GM12878 (cell line): ENCODE data around the gene ALS2. TPM values are rescaled to one million over a fixed set of nuclear protein-coding genes. Genes with fewer than 3 reads are reported as not detected.
"Not testable (repeated sequence)": the region's sequence is repeated elsewhere in the genome, so short reads cannot be mapped to it uniquely, and the experiment has no call there.

Experiments used
- ATAC-seq: fragments of 200-7000 bp; cut with Tn5 transposase; 3 replicates; pipeline ENCODE4 v1.9.1; 2020; ENCODE audit warnings: mild to moderate bottlenecking, moderate library complexity
- BruUV-seq: library from RNA; stranded (reverse); fragments of 400-500 nt; replicated peaks from 2 replicates; lab custom pipeline; 2021; lab: Mats Ljungman, UMichigan
- CTCF ChIA-PET: fragments of 300-600 bp; sonication (Branson Sonifier 250); formaldehyde crosslinking; extraction: SDS; loops from one replicate; lab custom pipeline; 2021; ENCODE audit warnings: inconsistent platforms; lab: Yijun Ruan, JAX
- POLR2A ChIA-PET: fragments of 350-600 bp; formaldehyde crosslinking; extraction: SDS; loops from one replicate; lab custom pipeline; 2021; ENCODE audit warnings: inconsistent platforms; lab: Charles Lee
- RAD21 ChIA-PET: fragments of 300-600 bp; sonication (Branson Sonifier 250); formaldehyde crosslinking; loops from one replicate; lab custom pipeline; 2023; ENCODE audit warnings: antibody characterized with exemption; ENCODE audit not compliant: unreplicated experiment; lab: Charles Lee
- SMC1A ChIA-PET: fragments of 300-600 bp; sonication (Branson Sonifier 250); formaldehyde crosslinking; loops from one replicate; lab custom pipeline; 2023; ENCODE audit not compliant: unreplicated experiment, uncharacterized antibody; lab: Charles Lee
- DNase-seq: peaks from one replicate; pipeline ENCODE4 v3.0.0-alpha.2; 2011; ENCODE audit warnings: low read depth, low spot score
- FAIRE-seq: peaks from 3 replicates; lab custom pipeline; 2011; peaks lifted over from hg19 to GRCh38; lab: Jason Lieb, UNC
- H2AFZ ChIP-seq: 2 replicates; pipeline ENCODE4 v1.6.0; 2011; ENCODE audit warnings: low read depth, low read length, control low read depth; ENCODE audit not compliant: control insufficient read depth
- H3K27ac ChIP-seq: 2 replicates; pipeline ENCODE4 v1.5.1; 2011; ENCODE audit warnings: control low read depth; ENCODE audit not compliant: control insufficient read depth, insufficient read depth
- H3K27me3 ChIP-seq, 2 experiments: replicated peaks in 1 of 2; 2 replicates each; pipeline versions ENCODE4 v1.6.0 to v1.6.1; 2011; ENCODE audit warnings: low read length in 1 of 2; ENCODE audit not compliant: control insufficient read depth in 2 of 2, insufficient read depth in 2 of 2
- H3K36me3 ChIP-seq, 2 experiments: 2 replicates each; pipeline ENCODE4 v1.5.1; 2011; ENCODE audit warnings: low read length in 1 of 2; ENCODE audit not compliant: control insufficient read depth in 2 of 2, insufficient read depth in 2 of 2
- H3K4me1 ChIP-seq: 2 replicates; pipeline ENCODE4 v1.6.1; 2011; ENCODE audit warnings: mild to moderate bottlenecking, low read length, moderate library complexity, mixed read lengths; ENCODE audit not compliant: control insufficient read depth, insufficient read depth
- H3K4me2 ChIP-seq: 2 replicates; pipeline ENCODE4 v1.6.0; 2011; ENCODE audit warnings: control low read depth; ENCODE audit not compliant: control insufficient read depth, insufficient read depth
- H3K4me3 ChIP-seq: fragments of 200-600 bp; sonication (generic); 2 replicates; pipeline ENCODE4 v1.5.1; 2016
- H3K79me2 ChIP-seq: 2 replicates; pipeline ENCODE4 v1.6.0; 2011; ENCODE audit warnings: low read length; ENCODE audit not compliant: control insufficient read depth, insufficient read depth
- H3K9ac ChIP-seq: 2 replicates; pipeline ENCODE4 v1.8.0; 2011; ENCODE audit warnings: low read length, control low read depth, mixed read lengths; ENCODE audit not compliant: control insufficient read depth, insufficient read depth
- H3K9me3 ChIP-seq: replicated peaks from 3 replicates; pipeline ENCODE4 v1.5.1; 2011; ENCODE audit warnings: mild to moderate bottlenecking, low read length; ENCODE audit not compliant: control insufficient read depth, insufficient read depth
- H4K20me1 ChIP-seq: 2 replicates; pipeline ENCODE4 v1.6.0; 2011; ENCODE audit not compliant: control insufficient read depth, insufficient read depth
- ATF7 ChIP-seq: fragments of 450-650 bp; IDR thresholded peaks from 2 replicates; pipeline ENCODE4 v1.6.1; 2016; ENCODE audit warnings: low read depth, mild to moderate bottlenecking
- ETV6 ChIP-seq, 2 experiments: fragments of 450-650 bp in 1 of 2; IDR thresholded peaks in 1 of 2; conservative IDR thresholded peaks in 1 of 2; 2 replicates each; pipeline ENCODE4 v1.6.1; 2014; ENCODE audit warnings: antibody characterized with exemption in 1 of 2, borderline replicate concordance in 1 of 2, low read depth in 1 of 2, mild to moderate bottlenecking in 1 of 2, moderate library complexity in 1 of 2
- HDAC2 ChIP-seq: fragments of 200-600 bp; sonication (generic); IDR thresholded peaks from 2 replicates; pipeline ENCODE4 v1.6.1; 2017
- IKZF1 ChIP-seq: fragments of 450-650 bp; conservative IDR thresholded peaks from 2 replicates; pipeline ENCODE4 v1.6.1; 2017; ENCODE audit warnings: antibody characterized with exemption, mild to moderate bottlenecking
- SMAD5 ChIP-seq: IDR thresholded peaks from 2 replicates; pipeline ENCODE4 v1.6.1; 2016; ENCODE audit warnings: antibody characterized with exemption, low read depth
- ZNF217 ChIP-seq: fragments of 450-650 bp; IDR thresholded peaks from 2 replicates; pipeline ENCODE4 v1.6.1; 2017; ENCODE audit warnings: antibody characterized with exemption, mild to moderate bottlenecking
- ZNF384 ChIP-seq: IDR thresholded peaks from 2 replicates; pipeline ENCODE4 v1.6.1; 2012; ENCODE audit warnings: low read depth, mild to moderate bottlenecking, low read length, improper control_type of control experiment, borderline replicate concordance
- WGBS: methylation state at CpG from one replicate; pipeline ENCODE4 v1.1.6; 2016; ENCODE audit warnings: low lambda C conversion rate; ENCODE audit not compliant: insufficient replicate concordance, insufficient coverage; ENCODE audit errors: missing lambda C conversion rate; 5-methylcytosine and 5-hydroxymethylcytosine counted together
- in situ Hi-C: fragments of 300-500 bp; cut with MboI; formaldehyde crosslinking; loops from 9 replicates; pipeline ENCODE4 v1.14.3; 2018; ENCODE audit warnings: mixed read lengths
- intact Hi-C: fragments of 100-400 bp; cut with micrococcal nuclease; formaldehyde crosslinking; loops from one replicate; pipeline ENCODE4 v1.14.2; 2022; ENCODE audit not compliant: unreplicated experiment
- polyA plus RNA-seq, 11 experiments: library from polyadenylated mRNA; depleted of rRNA in 4 of 11; unstranded in 6 of 11; stranded (reverse) in 5 of 11; fragments of >200 nt; fragmentation: Nextera tagmentation in 4 of 11; fragmentation: Illumina TruSeq in 1 of 11; extraction: Ambion mirVana in 4 of 11; extraction: Trizol in 1 of 11; gene quantifications; 1 replicate in 1 of 11; 2 replicates in 10 of 11; pipeline versions ENCODE4 v1.2.1 to v1.2.3, GENCODE V29; 2011 to 2016; ENCODE audit warnings: inconsistent platforms in 2 of 11, missing spikeins in 2 of 11, low read depth in 1 of 11
- total RNA-seq, 4 experiments: library from RNA; depleted of rRNA in 3 of 4; stranded (reverse); fragments of >200 nt in 3 of 4; fragmentation: Illumina TruSeq in 1 of 4; extraction: Trizol in 1 of 4; gene quantifications; 2 replicates each; pipeline versions ENCODE4 v1.2.1 to v1.2.3, GENCODE V29; 2013 to 2021
- TF ChIP-seq, protein P1 (sequence below): IDR thresholded peaks from 2 replicates; pipeline ENCODE4 v1.6.1; 2011; ENCODE audit warnings: borderline replicate concordance, low read depth, mild to moderate bottlenecking, moderate library complexity, low read length; ENCODE audit not compliant: insufficient read depth, poor library complexity, severe bottlenecking

The ALS2 gene
- total and polyA plus RNA-seq, 10 of the 15 experiments (the other 5 are each of a cell fraction or from before 2014, with no cell fraction given): 2.4 to 10.4 (median 7.7) TPM

DNA sequence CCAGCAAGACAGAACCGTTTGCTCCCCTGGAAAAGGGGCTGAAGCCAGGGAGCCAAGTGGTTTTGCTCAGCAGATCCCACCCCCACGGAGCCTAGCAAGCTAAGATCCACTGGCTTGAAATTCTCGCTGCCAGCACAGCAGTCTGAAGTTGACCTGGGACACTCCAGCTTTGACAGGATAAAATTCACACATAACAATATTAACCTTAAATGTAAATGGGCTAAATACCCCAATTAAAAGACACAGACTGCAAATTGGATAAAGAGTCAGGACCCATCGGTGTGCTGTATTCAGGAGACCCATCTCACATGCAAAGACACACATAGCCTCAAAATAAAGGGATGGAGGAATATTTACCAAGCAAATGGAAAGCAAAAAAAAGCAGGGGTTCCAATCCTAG is 109.5 kb downstream of the ALS2 start:
- intact Hi-C loops, H3K4me2 ChIP-seq, H3K79me2 ChIP-seq, RAD21 ChIA-PET, FAIRE-seq, H4K20me1 ChIP-seq, H3K27ac ChIP-seq, H3K27me3 ChIP-seq, DNase-seq, SMC1A ChIA-PET, in situ Hi-C loops, BruUV-seq, POLR2A ChIA-PET, H3K9ac ChIP-seq, H3K4me3 ChIP-seq, ATAC-seq, H3K9me3 ChIP-seq, H2AFZ ChIP-seq, H3K36me3 ChIP-seq, H3K4me1 ChIP-seq: not testable (repeated sequence)
- 9% methylated on average over 4 of the region's 4 CpGs for WGBS
- CTCF ChIA-PET: interaction anchor here (0.7 kb wide), 1 partner anchor 9 kb away, joined by 3 read pairs; no protein-coding TSS in a partner anchor

DNA sequence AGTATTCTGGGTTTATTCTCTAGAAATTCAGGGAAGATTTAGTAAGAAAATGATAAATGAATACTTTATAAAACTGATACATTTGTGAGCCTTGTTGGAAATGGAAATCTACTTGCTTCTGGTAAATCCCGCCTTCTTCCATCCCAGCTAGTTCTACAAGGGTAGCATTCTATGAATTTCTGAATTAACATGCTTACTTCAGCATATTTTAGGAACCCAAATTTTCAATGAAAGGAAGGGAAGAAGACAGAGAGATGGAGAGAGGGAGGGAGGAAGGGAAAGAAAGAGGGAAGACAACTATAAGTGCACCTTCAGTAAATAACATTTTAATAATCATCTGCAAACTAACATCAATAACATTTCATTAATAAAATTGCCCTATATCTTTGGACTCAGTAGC is 110.9 kb downstream of the ALS2 start:
- ATAC-seq: no peak
- H3K79me2 ChIP-seq: no peaks in the 10 kb centered on the region
- no peak overlapping the region for H3K9ac ChIP-seq
- no peak for FAIRE-seq
- TF ChIP-seq ZNF217: no peak
- no peak for TF ChIP-seq ZNF384
- no peak for TF ChIP-seq IKZF1
- no peak for TF ChIP-seq SMAD5
- TF ChIP-seq, protein P1, sequence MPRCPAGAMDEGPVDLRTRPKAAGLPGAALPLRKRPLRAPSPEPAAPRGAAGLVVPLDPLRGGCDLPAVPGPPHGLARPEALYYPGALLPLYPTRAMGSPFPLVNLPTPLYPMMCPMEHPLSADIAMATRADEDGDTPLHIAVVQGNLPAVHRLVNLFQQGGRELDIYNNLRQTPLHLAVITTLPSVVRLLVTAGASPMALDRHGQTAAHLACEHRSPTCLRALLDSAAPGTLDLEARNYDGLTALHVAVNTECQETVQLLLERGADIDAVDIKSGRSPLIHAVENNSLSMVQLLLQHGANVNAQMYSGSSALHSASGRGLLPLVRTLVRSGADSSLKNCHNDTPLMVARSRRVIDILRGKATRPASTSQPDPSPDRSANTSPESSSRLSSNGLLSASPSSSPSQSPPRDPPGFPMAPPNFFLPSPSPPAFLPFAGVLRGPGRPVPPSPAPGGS: no peak
- TF ChIP-seq ETV6 (conservative IDR thresholded peaks at IDR 0.05 in 1 of 2, IDR thresholded peaks at IDR 0.05 in 1 of 2; ENCODE audit: borderline replicate concordance in 1 of 2, low read depth in 1 of 2): no peak
- no peak for TF ChIP-seq ATF7
- no peak for TF ChIP-seq HDAC2
- no TSS peak for BruUV-seq
- ChIA-PET RAD21 (no interaction called here), CTCF (no interaction called here), SMC1A (interaction anchor here (0.7 kb wide), 2 partner anchors 10 to 442 kb away, joined by 3 read pairs; no protein-coding TSS in a partner anchor), POLR2A (no interaction called here)
- H4K20me1 ChIP-seq: no peaks in the 10 kb centered on the region
- DNase-seq: no peak
- no peak overlapping the region for H3K4me2 ChIP-seq
- H3K4me3 ChIP-seq: no peak overlapping the region
- H3K36me3 ChIP-seq: no peaks in the 10 kb centered on the region
- no peaks in the 10 kb centered on the region for H3K4me1 ChIP-seq
- 0% methylated on average over 1 of the region's 1 CpG for WGBS
- no peak overlapping the region for H3K27ac ChIP-seq
- H3K27me3 ChIP-seq: no peaks in the 10 kb centered on the region
- no peaks in the 10 kb centered on the region for H3K9me3 ChIP-seq
- intact Hi-C loops: loop anchor here (5.0 kb wide), 1 partner anchor 507 kb away; no protein-coding TSS in a partner anchor
- no peak overlapping the region for H2AFZ ChIP-seq
- in situ Hi-C loops: loop anchor here (10.0 kb wide), 1 partner anchor 515 kb away; no protein-coding TSS in a partner anchor
